ENCODE measurements around the gene KLK1. TPM values are rescaled to one million over a fixed set of nuclear protein-coding genes. Genes with fewer than 3 reads are reported as not detected.
"Not testable (repeated sequence)": the region's sequence is repeated elsewhere in the genome, so short reads cannot be mapped to it uniquely, and the experiment has no call there.

Gene KLK1
- total RNA-seq, 1 donor from 2014 or later, result not detected

DNA sequence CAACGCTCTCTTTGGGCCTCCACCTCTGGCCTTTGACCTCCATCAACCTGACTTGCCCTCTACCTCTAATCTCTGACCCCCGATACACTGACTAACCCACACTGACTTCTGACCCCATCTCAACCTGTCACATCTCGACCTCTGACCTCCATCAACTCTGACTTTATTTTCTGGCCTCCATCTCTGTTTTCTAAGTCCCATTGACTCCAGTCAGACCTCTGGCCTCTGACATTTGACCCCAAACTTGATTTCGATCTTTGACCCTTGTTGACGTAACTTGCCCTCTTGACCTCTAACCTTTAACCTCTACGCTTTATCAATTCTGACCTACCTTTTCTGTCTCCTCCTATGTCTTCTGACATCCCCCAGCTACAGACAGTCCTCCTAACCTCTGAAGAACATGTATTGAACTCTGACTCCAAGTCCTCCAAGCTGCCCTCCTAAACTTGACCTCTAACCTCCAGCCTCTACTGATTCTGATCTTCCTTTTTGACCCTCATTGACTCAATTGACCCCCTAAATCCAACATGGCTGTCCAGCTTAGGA, 32.6 kb downstream of the KLK1 start:
- Mint-ChIP-seq H3K36me3 (ENCODE audit: insufficient read depth) (no peaks in the 10 kb centered on the region), H3K27ac (peak overlapping the region; percentile 75), H3K4me3 (ENCODE audit: low read depth) (no peak overlapping the region), H3K4me1 (ENCODE audit: low read depth) (peaks cover 4% of the 10 kb centered on the region), H3K9me3 (ENCODE audit: low read depth) (peaks cover 4% of the 10 kb centered on the region), H3K27me3 (peaks cover 9% of the 10 kb centered on the region)
- no peak for TF ChIP-seq CTCF (IDR thresholded peaks at IDR 0.05; ENCODE audit: unreplicated experiment)
- DNase-seq (ENCODE audit: low spot score, unreplicated experiment), result no peak

GRCh38 chr19:50790396-50790795, 33.2 kb downstream of the KLK1 start, which contains the start of gene ACP4:
Gene ACP4, plus strand, starts transcription at chr19:50790415. Its CDS starts 0 bp downstream, at chr19:50790415.
- no peak for TF ChIP-seq CTCF (IDR thresholded peaks at IDR 0.05; ENCODE audit: unreplicated experiment)
- no peaks in the 10 kb centered on the region for H3K36me3 Mint-ChIP-seq (ENCODE audit: insufficient read depth)
- peaks cover 9% of the 10 kb centered on the region for H3K27me3 Mint-ChIP-seq
- no peak for DNase-seq (ENCODE audit: low spot score, unreplicated experiment)
- H3K9me3 Mint-ChIP-seq (ENCODE audit: low read depth), result peaks cover 4% of the 10 kb centered on the region
- no peak within 1 kb of the TSS for H3K4me3 Mint-ChIP-seq (ENCODE audit: low read depth)
- H3K27ac Mint-ChIP-seq, result peak within 1 kb of the TSS; percentile 75
- peaks cover 4% of the 10 kb centered on the region for H3K4me1 Mint-ChIP-seq (ENCODE audit: low read depth)

- H3K4me1 Mint-ChIP-seq (ENCODE audit: low read depth), result peaks cover 1% of the 10 kb centered on the region
- no peaks in the 10 kb centered on the region for H3K36me3 Mint-ChIP-seq (ENCODE audit: insufficient read depth)
- H3K27me3 Mint-ChIP-seq, result peaks cover 38% of the 10 kb centered on the region
- no peak overlapping the region for H3K27ac Mint-ChIP-seq
- H3K9me3 Mint-ChIP-seq (ENCODE audit: low read depth), result no peaks in the 10 kb centered on the region
- DNase-seq (ENCODE audit: low spot score, unreplicated experiment), result no peak
- H3K4me3 Mint-ChIP-seq (ENCODE audit: low read depth), result no peak overlapping the region
- TF ChIP-seq CTCF (IDR thresholded peaks at IDR 0.05; ENCODE audit: unreplicated experiment), result no peak
Observed at GRCh38 chr19:50785329-50785728, 38.3 kb downstream of the KLK1 start.

GRCh38 chr19:50784710-50785109, 38.9 kb downstream of the KLK1 start:
- H3K27me3 Mint-ChIP-seq, result peaks cover 44% of the 10 kb centered on the region
- no peak for TF ChIP-seq CTCF (IDR thresholded peaks at IDR 0.05; ENCODE audit: unreplicated experiment)
- no peaks in the 10 kb centered on the region for H3K9me3 Mint-ChIP-seq (ENCODE audit: low read depth)
- no peak overlapping the region for H3K27ac Mint-ChIP-seq
- no peaks in the 10 kb centered on the region for H3K36me3 Mint-ChIP-seq (ENCODE audit: insufficient read depth)
- no peak overlapping the region for H3K4me3 Mint-ChIP-seq (ENCODE audit: low read depth)
- DNase-seq (ENCODE audit: low spot score, unreplicated experiment), result no peak
- peaks cover 1% of the 10 kb centered on the region for H3K4me1 Mint-ChIP-seq (ENCODE audit: low read depth)

GRCh38 chr19:50783848-50784152, 39.8 kb downstream of the KLK1 start:
- H3K9me3 Mint-ChIP-seq (ENCODE audit: low read depth); DNase-seq (ENCODE audit: low spot score, unreplicated experiment); H3K4me1 Mint-ChIP-seq (ENCODE audit: low read depth); H3K4me3 Mint-ChIP-seq (ENCODE audit: low read depth); H3K27ac Mint-ChIP-seq; H3K36me3 Mint-ChIP-seq (ENCODE audit: insufficient read depth): not testable (repeated sequence)
- peaks cover 53% of the 10 kb centered on the region for H3K27me3 Mint-ChIP-seq

- Mint-ChIP-seq H3K27ac (peak overlapping the region; percentile 29), H3K27me3 (peaks cover 73% of the 10 kb centered on the region), H3K36me3 (ENCODE audit: insufficient read depth) (no peaks in the 10 kb centered on the region), H3K9me3 (ENCODE audit: low read depth) (peaks cover 3% of the 10 kb centered on the region), H3K4me3 (ENCODE audit: low read depth) (no peak overlapping the region), H3K4me1 (ENCODE audit: low read depth) (peaks cover 1% of the 10 kb centered on the region)
- no peak for DNase-seq (ENCODE audit: low spot score, unreplicated experiment)
- no peak for TF ChIP-seq CTCF (IDR thresholded peaks at IDR 0.05; ENCODE audit: unreplicated experiment)
Observed at GRCh38 chr19:50780753-50781435, 42.7 kb downstream of the KLK1 start.

Measured in progenitor cell of endocrine pancreas (in vitro differentiated cells).